GM10266 (cell line): ENCODE measurements around the gene FABP2.

Source experiments
- DNase-seq: peaks from one replicate; pipeline ENCODE4 v3.0.0; 2012; ENCODE audit errors: extremely low spot score
- CTCF ChIP-seq: IDR thresholded peaks from 2 replicates; pipeline ENCODE4 v1.5.1; 2012; ENCODE audit warnings: mild to moderate bottlenecking, low read depth; ENCODE audit not compliant: control insufficient read depth, insufficient read depth; ENCODE audit errors: missing control alignments

FABP2 gene

GRCh38 chr4:119307606-119308005, 14.3 kb downstream of the FABP2 start:
- TF ChIP-seq CTCF: no peak
- DNase-seq: no peak

- DNase-seq: no peak
- TF ChIP-seq CTCF: no peak
Measured at GRCh38 chr4:119304431-119304830, 17.5 kb downstream of the FABP2 start.

- TF ChIP-seq CTCF: no peak
- DNase-seq: no peak
Measured at GRCh38 chr4:119303587-119304305, 18.2 kb downstream of the FABP2 start.

- TF ChIP-seq CTCF: no peak
- DNase-seq: no peak
Measured at GRCh38 chr4:119302073-119302832, 19.7 kb downstream of the FABP2 start.

- DNase-seq: peak; percentile 82
- no peak for TF ChIP-seq CTCF
Measured at GRCh38 chr4:119300101-119300978, 21.6 kb downstream of the FABP2 start.

- DNase-seq: peak; percentile 32
- no peak for TF ChIP-seq CTCF
Measured at GRCh38 chr4:119299741-119300100, 22.2 kb downstream of the FABP2 start.
